Ishikawa (cell line): ENCODE results near the gene CCDC50.

ENCODE experiments used
- CEBPB ChIP-seq: IDR thresholded peaks from 2 replicates; pipeline ENCODE4 v1.6.1; 2012
- CREB1 ChIP-seq: IDR thresholded peaks from 2 replicates; pipeline ENCODE4 v1.6.1; 2012; ENCODE audit warnings: low read depth
- EGR1 ChIP-seq: IDR thresholded peaks from 2 replicates; pipeline ENCODE4 v1.6.1; 2012
- EP300 ChIP-seq: IDR thresholded peaks from 2 replicates; pipeline ENCODE4 v1.6.1; 2012; ENCODE audit warnings: borderline replicate concordance
- FOXM1 ChIP-seq: IDR thresholded peaks from 2 replicates; pipeline ENCODE4 v1.6.1; 2012; ENCODE audit warnings: low read depth, borderline replicate concordance
- NFIC ChIP-seq: IDR thresholded peaks from 2 replicates; pipeline ENCODE4 v1.6.1; 2012
- RAD21 ChIP-seq: IDR thresholded peaks from 2 replicates; pipeline ENCODE4 v1.6.1; 2012; ENCODE audit warnings: low read depth
- TAF1 ChIP-seq: IDR thresholded peaks from 2 replicates; pipeline ENCODE4 v1.6.1; 2012; ENCODE audit warnings: low read depth, mild to moderate bottlenecking
- TCF12 ChIP-seq: IDR thresholded peaks from 2 replicates; pipeline ENCODE4 v1.6.1; 2012; ENCODE audit warnings: low read depth
- TEAD4 ChIP-seq: IDR thresholded peaks from 2 replicates; pipeline ENCODE4 v1.6.1; 2012
- YY1 ChIP-seq: IDR thresholded peaks from 2 replicates; pipeline ENCODE4 v1.6.1; 2012; ENCODE audit warnings: low read depth
- ZBTB7A ChIP-seq: IDR thresholded peaks from 2 replicates; pipeline ENCODE4 v1.6.1; 2012; ENCODE audit warnings: low read depth
- TF ChIP-seq, protein P1 (sequence below): IDR thresholded peaks from 2 replicates; pipeline ENCODE4 v1.6.1; 2012; ENCODE audit warnings: low read depth, mild to moderate bottlenecking
- TF ChIP-seq, protein P2 (sequence below): IDR thresholded peaks from 2 replicates; pipeline ENCODE4 v1.6.1; 2012
- TF ChIP-seq, protein P3 (sequence below): IDR thresholded peaks from 2 replicates; pipeline ENCODE4 v1.6.1; 2012

The CCDC50 gene

DNA sequence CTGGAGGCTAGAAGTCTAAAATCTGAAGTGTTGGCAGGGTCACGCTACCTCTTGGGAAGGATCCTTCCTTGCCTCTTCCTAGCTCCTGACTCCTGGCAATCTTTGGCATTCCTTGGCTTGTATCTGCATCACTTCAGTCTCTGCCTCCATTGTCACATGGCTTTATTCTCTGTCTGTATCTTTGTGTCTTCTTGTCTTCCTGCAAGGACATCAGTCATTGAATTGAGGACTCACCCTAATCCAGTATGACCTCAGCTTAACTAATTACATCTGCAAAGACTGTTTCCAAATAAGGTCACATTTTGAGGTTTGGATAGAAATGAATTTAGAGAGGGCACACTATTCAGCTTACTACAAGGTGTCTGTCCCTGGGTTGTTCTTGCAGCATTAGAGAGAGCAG, 32.3 kb downstream of the CCDC50 start:
- no peak for TF ChIP-seq TAF1
- TF ChIP-seq CREB1: no peak
- no peak for TF ChIP-seq TEAD4
- no peak for TF ChIP-seq TCF12
- no peak for TF ChIP-seq ZBTB7A
- TF ChIP-seq RAD21: no peak
- no peak for TF ChIP-seq EGR1
- TF ChIP-seq NFIC: no peak
- no peak for TF ChIP-seq YY1
- TF ChIP-seq, protein P1, sequence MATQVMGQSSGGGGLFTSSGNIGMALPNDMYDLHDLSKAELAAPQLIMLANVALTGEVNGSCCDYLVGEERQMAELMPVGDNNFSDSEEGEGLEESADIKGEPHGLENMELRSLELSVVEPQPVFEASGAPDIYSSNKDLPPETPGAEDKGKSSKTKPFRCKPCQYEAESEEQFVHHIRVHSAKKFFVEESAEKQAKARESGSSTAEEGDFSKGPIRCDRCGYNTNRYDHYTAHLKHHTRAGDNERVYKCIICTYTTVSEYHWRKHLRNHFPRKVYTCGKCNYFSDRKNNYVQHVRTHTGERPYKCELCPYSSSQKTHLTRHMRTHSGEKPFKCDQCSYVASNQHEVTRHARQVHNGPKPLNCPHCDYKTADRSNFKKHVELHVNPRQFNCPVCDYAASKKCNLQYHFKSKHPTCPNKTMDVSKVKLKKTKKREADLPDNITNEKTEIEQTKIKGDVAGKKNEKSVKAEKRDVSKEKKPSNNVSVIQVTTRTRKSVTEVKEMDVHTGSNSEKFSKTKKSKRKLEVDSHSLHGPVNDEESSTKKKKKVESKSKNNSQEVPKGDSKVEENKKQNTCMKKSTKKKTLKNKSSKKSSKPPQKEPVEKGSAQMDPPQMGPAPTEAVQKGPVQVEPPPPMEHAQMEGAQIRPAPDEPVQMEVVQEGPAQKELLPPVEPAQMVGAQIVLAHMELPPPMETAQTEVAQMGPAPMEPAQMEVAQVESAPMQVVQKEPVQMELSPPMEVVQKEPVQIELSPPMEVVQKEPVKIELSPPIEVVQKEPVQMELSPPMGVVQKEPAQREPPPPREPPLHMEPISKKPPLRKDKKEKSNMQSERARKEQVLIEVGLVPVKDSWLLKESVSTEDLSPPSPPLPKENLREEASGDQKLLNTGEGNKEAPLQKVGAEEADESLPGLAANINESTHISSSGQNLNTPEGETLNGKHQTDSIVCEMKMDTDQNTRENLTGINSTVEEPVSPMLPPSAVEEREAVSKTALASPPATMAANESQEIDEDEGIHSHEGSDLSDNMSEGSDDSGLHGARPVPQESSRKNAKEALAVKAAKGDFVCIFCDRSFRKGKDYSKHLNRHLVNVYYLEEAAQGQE: no peak
- TF ChIP-seq, protein P2, sequence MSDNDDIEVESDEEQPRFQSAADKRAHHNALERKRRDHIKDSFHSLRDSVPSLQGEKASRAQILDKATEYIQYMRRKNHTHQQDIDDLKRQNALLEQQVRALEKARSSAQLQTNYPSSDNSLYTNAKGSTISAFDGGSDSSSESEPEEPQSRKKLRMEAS: no peak
- TF ChIP-seq, protein P3, sequence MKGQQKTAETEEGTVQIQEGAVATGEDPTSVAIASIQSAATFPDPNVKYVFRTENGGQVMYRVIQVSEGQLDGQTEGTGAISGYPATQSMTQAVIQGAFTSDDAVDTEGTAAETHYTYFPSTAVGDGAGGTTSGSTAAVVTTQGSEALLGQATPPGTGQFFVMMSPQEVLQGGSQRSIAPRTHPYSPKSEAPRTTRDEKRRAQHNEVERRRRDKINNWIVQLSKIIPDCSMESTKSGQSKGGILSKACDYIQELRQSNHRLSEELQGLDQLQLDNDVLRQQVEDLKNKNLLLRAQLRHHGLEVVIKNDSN: no peak
- no peak for TF ChIP-seq EP300
- TF ChIP-seq FOXM1: no peak
- TF ChIP-seq CEBPB: no peak

DNA sequence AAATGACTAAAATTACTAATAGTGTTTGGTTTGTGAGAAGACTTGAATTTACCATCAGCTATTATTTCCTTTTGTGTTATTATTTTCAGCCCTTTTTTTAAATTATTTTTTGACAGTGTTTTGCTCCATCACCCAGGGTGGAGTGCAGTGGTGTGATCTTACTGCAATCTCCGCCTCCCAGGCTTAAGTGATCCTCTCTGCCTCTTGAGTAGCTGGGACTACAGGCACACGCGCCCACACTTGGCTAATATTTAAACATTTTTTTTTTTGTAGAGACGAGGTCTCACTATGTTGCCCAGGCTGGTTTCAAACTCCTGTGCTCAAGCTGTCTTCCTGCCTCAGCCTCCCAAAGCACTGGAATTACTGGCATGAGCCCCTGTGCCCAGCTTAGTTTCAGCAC, 32.8 kb downstream of the CCDC50 start:
- TF ChIP-seq RAD21 (no peak), TCF12 (no peak), TEAD4 (no peak), YY1 (no peak), ZBTB7A (no peak), NFIC (no peak), FOXM1 (no peak), EP300 (no peak), TAF1 (no peak), EGR1 (no peak), CREB1 (no peak), CEBPB (no peak)
- TF ChIP-seq, protein P1: no peak
- TF ChIP-seq, protein P3: no peak
- TF ChIP-seq, protein P2: no peak

DNA sequence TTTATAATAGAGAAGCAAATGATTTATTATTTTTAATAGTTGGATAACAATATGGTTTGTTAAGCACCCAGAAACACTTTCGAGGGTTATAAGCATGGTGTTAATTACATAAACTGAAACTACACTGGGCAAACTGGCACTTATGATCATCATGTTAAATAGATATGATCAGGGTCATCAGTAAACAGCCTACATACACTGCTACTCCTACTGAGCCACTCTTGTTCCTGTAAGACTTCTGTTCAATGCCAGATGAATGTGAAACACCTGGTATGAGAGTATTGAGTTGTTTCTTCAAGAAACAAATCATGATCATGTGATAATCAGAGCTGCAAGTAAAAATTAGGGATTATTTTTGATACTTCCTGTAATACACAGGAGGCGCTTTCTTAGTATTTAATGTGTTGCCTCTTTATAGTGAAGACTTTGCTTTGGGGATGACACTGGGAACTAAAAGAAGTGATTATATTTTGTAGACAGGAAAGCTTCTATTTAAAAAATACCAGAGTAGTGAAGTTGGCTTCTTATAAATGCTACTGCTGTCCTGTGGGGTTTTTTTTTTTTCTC, 33.4 kb downstream of the CCDC50 start:
- TF ChIP-seq, protein P1: no peak
- TF ChIP-seq, protein P2: no peak
- no peak for TF ChIP-seq CREB1

DNA sequence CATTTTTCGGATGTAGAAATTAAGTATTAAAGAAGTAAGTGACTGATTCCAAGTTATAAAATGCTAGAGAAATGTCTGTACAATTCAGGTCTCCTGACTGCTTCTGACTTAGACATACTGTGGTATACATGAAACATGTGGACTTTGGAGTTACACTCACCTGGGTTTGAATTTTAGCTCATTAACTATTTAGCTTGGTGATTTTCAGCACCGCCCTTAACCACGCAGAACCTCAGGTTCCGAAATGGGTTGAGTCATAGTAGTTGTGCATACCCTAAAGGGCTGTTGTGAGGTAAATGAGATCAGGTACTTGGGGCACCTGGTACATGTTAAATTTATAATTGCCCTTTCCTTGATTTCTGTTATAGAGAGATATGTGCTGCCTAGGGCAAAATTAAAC, 34.0 kb downstream of the CCDC50 start:
- TF ChIP-seq RAD21 (no peak), YY1 (no peak), EP300 (no peak), NFIC (no peak), TCF12 (no peak), EGR1 (no peak), ZBTB7A (no peak), TAF1 (no peak), FOXM1 (no peak), TEAD4 (no peak), CEBPB (no peak), CREB1 (no peak)
- TF ChIP-seq, protein P2: no peak
- TF ChIP-seq, protein P3: no peak
- TF ChIP-seq, protein P1: no peak
